Hematopoietic multipotent progenitor cell treated with erythropoietin and hydrocortisone succinate and interleukin-3 and kit ligand, for 6 days (in vitro differentiated cells): ENCODE measurements around the gene C3orf70.

ENCODE experiments used
- DNase-seq: peaks from one replicate; pipeline ENCODE4 v3.0.0-alpha.2; 2015

C3orf70 gene

GRCh38 chr3:185082149-185082548 is 70.7 kb downstream of the C3orf70 start:
- DNase-seq = no peak

- no peak for DNase-seq
These were observed 71.3 kb downstream of the C3orf70 start for GRCh38 chr3:185081521-185081920.

GRCh38 chr3:185079625-185080024 is 73.2 kb downstream of the C3orf70 start:
- no peak for DNase-seq

- DNase-seq = no peak
These were observed 76.6 kb downstream of the C3orf70 start for GRCh38 chr3:185076219-185076618.

- DNase-seq = no peak
These were observed 77.3 kb downstream of the C3orf70 start for GRCh38 chr3:185075547-185075946.

GRCh38 chr3:185071287-185071800 is 81.5 kb downstream of the C3orf70 start:
- DNase-seq = no peak

GRCh38 chr3:185070491-185071286 is 82.2 kb downstream of the C3orf70 start:
- peak; percentile 35 for DNase-seq

GRCh38 chr3:185069037-185070030 is 83.5 kb downstream of the C3orf70 start:
- peak; percentile 90 for DNase-seq

- no peak for DNase-seq
These were observed 85.7 kb downstream of the C3orf70 start for GRCh38 chr3:185067173-185067572.

GRCh38 chr3:185066251-185066650 is 86.6 kb downstream of the C3orf70 start:
- DNase-seq = no peak

- peak; percentile 14 for DNase-seq
These were observed 87.8 kb downstream of the C3orf70 start for GRCh38 chr3:185065059-185065458.

- no peak for DNase-seq
These were observed 89.4 kb downstream of the C3orf70 start for GRCh38 chr3:185063431-185063830.

- DNase-seq = no peak
These were observed 90.7 kb downstream of the C3orf70 start for GRCh38 chr3:185062191-185062590.

- no peak for DNase-seq
These were observed 92.2 kb downstream of the C3orf70 start for GRCh38 chr3:185060655-185061054.

GRCh38 chr3:185059766-185060165 is 93.1 kb downstream of the C3orf70 start:
- no peak for DNase-seq

GRCh38 chr3:185058796-185059195 is 94.1 kb downstream of the C3orf70 start:
- DNase-seq = no peak

GRCh38 chr3:185057829-185058228 is 95.0 kb downstream of the C3orf70 start:
- no peak for DNase-seq

- peak; percentile 24 for DNase-seq
These were observed 96.0 kb downstream of the C3orf70 start for GRCh38 chr3:185056908-185057307.

- DNase-seq = no peak
These were observed 100.2 kb downstream of the C3orf70 start for GRCh38 chr3:185052631-185053030.

GRCh38 chr3:185051801-185052200 is 101.1 kb downstream of the C3orf70 start:
- DNase-seq = no peak

- no peak for DNase-seq
These were observed 103.2 kb downstream of the C3orf70 start for GRCh38 chr3:185049710-185050109.

- no peak for DNase-seq
These were observed 106.3 kb downstream of the C3orf70 start for GRCh38 chr3:185046603-185047002.

GRCh38 chr3:185046164-185046515 is 106.7 kb downstream of the C3orf70 start:
- no peak for DNase-seq
